Body of pancreas (tissue), 4 donors: ENCODE data around the gene VAV1. TPM values are rescaled to one million over a fixed set of nuclear protein-coding genes. Genes with fewer than 3 reads are reported as not detected.

Source experiments
- ATAC-seq: fragments of 150-250 bp; one replicate; pipeline ENCODE4 v1.9.1; 2016
- DNase-seq, 4 donors: peaks; one replicate each; pipeline ENCODE4 v3.0.0-alpha.2; 2019
- H3K27ac ChIP-seq, 4 donors: fragments of 200-600 bp; sonication (generic); 1 replicate in 3 of 4; 2 replicates in 1 of 4; pipeline versions ENCODE4 v1.5.1 to v1.6.1; 2016 to 2019; ENCODE audit warnings: mild to moderate bottlenecking in 1 of 4, mixed read lengths in 1 of 4, moderate library complexity in 1 of 4
- H3K27me3 ChIP-seq, 2 donors: fragments of 200-600 bp; sonication (generic); one replicate each; pipeline ENCODE4 v1.6.0; 2016; ENCODE audit warnings: mild to moderate bottlenecking in 1 of 2
- H3K36me3 ChIP-seq, 2 donors: fragments of 200-600 bp; sonication (generic); replicated peaks in 1 of 2; 2 replicates each; pipeline ENCODE4 v1.5.1; 2016; ENCODE audit warnings: low read depth in 2 of 2; ENCODE audit not compliant: insufficient read depth in 1 of 2
- H3K4me1 ChIP-seq: fragments of 200-600 bp; sonication (generic); one replicate; pipeline ENCODE4 v1.6.0; 2016
- H3K4me3 ChIP-seq, 2 donors: fragments of 200-600 bp; sonication (generic); 1 replicate in 1 of 2; 2 replicates in 1 of 2; pipeline ENCODE4 v1.5.1; 2016 to 2019
- H3K9me3 ChIP-seq, 3 donors: fragments of 200-600 bp; sonication (generic); 1 replicate in 2 of 3; 2 replicates in 1 of 3; pipeline ENCODE4 v1.5.1; 2016
- POLR2A ChIP-seq, 3 donors: fragments of 450-650 bp; IDR thresholded peaks; one replicate each; pipeline ENCODE4 v1.6.1; 2016; ENCODE audit warnings: antibody characterized with exemption in 3 of 3, mild to moderate bottlenecking in 2 of 3
- WGBS, 2 donors: methylation state at CpG; one replicate each; pipeline ENCODE4 v1.1.5; 2017; 5-methylcytosine and 5-hydroxymethylcytosine counted together
- intact Hi-C: fragments of 100-400 bp; cut with DNase I; formaldehyde crosslinking; loops from one replicate; pipeline ENCODE4 v1.15.1; 2023
- total RNA-seq, 2 donors: library from RNA; depleted of rRNA; stranded (reverse); fragments of >200 nt; gene quantifications; one replicate each; pipeline ENCODE4 v1.1.0, GENCODE V29; 2016
- TF ChIP-seq, protein P1 (sequence below), 7 experiments: fragments of 450-650 bp in 4 of 7; fragments of 200-600 bp in 3 of 7; sonication (generic) in 3 of 7; IDR thresholded peaks; one replicate each; pipeline ENCODE4 v1.5.1; 2016 to 2019; ENCODE audit warnings: antibody characterized with exemption in 7 of 7

The VAV1 gene
- total RNA-seq, 2 donors from 2014 or later = 1.3 to 5.6 TPM

GRCh38 chr19:6873708-6874431 lies 101.4 kb downstream of the VAV1 start:
- intact Hi-C loops = no loop called here
- 78 to 81% methylated on average over 10 of the region's 10 CpGs for WGBS, 2 donors

DNA sequence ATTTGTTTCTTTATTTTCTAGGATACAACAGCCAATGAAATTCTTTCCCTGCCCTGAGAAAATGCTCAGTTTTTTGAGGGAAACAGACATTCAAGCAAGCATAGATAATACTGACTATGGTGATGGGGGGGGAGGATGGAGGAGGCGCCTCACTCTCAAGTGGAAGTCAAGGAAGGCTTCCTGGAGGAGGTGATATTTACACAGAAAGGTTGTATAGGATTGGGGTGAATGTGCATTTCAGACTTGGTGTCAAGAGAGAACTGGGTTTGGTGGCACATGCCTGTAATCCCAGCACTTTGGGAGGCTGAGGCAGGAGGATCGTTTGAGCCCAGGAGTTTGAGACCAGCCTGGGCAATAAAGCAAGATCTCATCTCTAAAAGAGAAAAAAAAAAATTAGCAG lies 102.7 kb downstream of the VAV1 start:
- intact Hi-C loops = no loop called here
- no peak for ATAC-seq
- H3K27me3 ChIP-seq = no peaks in the 10 kb centered on the region

More at GRCh38 chr19:6873708-6874431, 101.4 kb downstream of the VAV1 start:
- TF ChIP-seq, protein P1, sequence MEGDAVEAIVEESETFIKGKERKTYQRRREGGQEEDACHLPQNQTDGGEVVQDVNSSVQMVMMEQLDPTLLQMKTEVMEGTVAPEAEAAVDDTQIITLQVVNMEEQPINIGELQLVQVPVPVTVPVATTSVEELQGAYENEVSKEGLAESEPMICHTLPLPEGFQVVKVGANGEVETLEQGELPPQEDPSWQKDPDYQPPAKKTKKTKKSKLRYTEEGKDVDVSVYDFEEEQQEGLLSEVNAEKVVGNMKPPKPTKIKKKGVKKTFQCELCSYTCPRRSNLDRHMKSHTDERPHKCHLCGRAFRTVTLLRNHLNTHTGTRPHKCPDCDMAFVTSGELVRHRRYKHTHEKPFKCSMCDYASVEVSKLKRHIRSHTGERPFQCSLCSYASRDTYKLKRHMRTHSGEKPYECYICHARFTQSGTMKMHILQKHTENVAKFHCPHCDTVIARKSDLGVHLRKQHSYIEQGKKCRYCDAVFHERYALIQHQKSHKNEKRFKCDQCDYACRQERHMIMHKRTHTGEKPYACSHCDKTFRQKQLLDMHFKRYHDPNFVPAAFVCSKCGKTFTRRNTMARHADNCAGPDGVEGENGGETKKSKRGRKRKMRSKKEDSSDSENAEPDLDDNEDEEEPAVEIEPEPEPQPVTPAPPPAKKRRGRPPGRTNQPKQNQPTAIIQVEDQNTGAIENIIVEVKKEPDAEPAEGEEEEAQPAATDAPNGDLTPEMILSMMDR (IDR thresholded peaks at IDR 0.05) = no peak
- no peak for TF ChIP-seq POLR2A (IDR thresholded peaks at IDR 0.05)
- no peak for DNase-seq
- Histone ChIP-seq H3K27me3 (no peaks in the 10 kb centered on the region), H3K27ac (no peak overlapping the region), H3K4me3 (no peak overlapping the region), H3K4me1 (no peaks in the 10 kb centered on the region), H3K9me3 (no peaks in the 10 kb centered on the region), H3K36me3 (no peaks in the 10 kb centered on the region)
- ATAC-seq = no peak

GRCh38 chr19:6876748-6877147 lies 104.2 kb downstream of the VAV1 start:
- no peak for TF ChIP-seq POLR2A (IDR thresholded peaks at IDR 0.05)
- TF ChIP-seq, protein P1 (IDR thresholded peaks at IDR 0.05) = no peak
- intact Hi-C loops = no loop called here
- 36 to 58% methylated on average over 7 of the region's 7 CpGs for WGBS, 2 donors
- no peaks in the 10 kb centered on the region for H3K4me1 ChIP-seq
- no peaks in the 10 kb centered on the region for H3K27me3 ChIP-seq
- no peak overlapping the region for H3K27ac ChIP-seq
- H3K9me3 ChIP-seq = no peaks in the 10 kb centered on the region
- DNase-seq (no peak), ATAC-seq (no peak)
- no peak overlapping the region for H3K4me3 ChIP-seq
- H3K36me3 ChIP-seq = no peaks in the 10 kb centered on the region

More for the DNA sequence above, 102.7 kb downstream of the VAV1 start:
- Histone ChIP-seq H3K27ac (no peak overlapping the region), H3K4me1 (no peaks in the 10 kb centered on the region), H3K36me3 (no peaks in the 10 kb centered on the region), H3K4me3 (no peak overlapping the region), H3K9me3 (no peaks in the 10 kb centered on the region)
- 64 to 66% methylated on average over 2 of the region's 2 CpGs for WGBS, 2 donors
- no peak for DNase-seq
- TF ChIP-seq POLR2A (IDR thresholded peaks at IDR 0.05) = no peak
- TF ChIP-seq, protein P1 (IDR thresholded peaks at IDR 0.05) = no peak

DNA sequence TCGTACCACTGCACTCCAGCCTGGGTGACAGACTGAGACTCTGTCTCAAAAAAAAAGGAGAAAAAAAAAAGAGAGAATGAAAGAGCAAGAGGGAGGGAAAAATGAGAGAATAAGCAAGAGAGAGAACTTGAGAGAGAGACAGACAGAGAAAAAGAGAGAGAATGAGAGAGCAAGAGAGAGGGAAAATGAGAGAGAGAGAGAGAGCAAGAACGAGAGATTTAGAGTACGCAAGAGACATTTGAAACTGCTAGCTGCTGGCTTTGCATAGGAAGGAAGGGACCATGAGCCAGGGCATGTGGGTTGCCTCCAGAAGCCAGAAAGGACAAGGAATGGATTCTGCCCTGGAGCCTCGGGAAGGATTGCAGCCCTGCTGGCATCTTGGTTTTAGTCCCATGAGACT lies 105.3 kb downstream of the VAV1 start:
- 55 to 67% methylated on average over 4 of the region's 4 CpGs for WGBS, 2 donors
- TF ChIP-seq, protein P1 (IDR thresholded peaks at IDR 0.05) = no peak
- TF ChIP-seq POLR2A (IDR thresholded peaks at IDR 0.05) = no peak
- no peaks in the 10 kb centered on the region for H3K36me3 ChIP-seq
- intact Hi-C loops = no loop called here
- H3K9me3 ChIP-seq = no peaks in the 10 kb centered on the region
- no peak overlapping the region for H3K4me3 ChIP-seq
- no peak overlapping the region for H3K27ac ChIP-seq
- no peaks in the 10 kb centered on the region for H3K27me3 ChIP-seq
- ATAC-seq (no peak), DNase-seq (no peak)
- no peaks in the 10 kb centered on the region for H3K4me1 ChIP-seq
